GM12891 (cell line): ENCODE measurements around the gene PDPK1.
"Not testable (repeated sequence)": the region's sequence is repeated elsewhere in the genome, so short reads cannot be mapped to it uniquely, and the experiment has no call there.

Source experiments
- DNase-seq: peaks from one replicate; pipeline ENCODE4 v3.0.0; 2011; ENCODE audit warnings: low spot score; ENCODE audit not compliant: insufficient read length
- FAIRE-seq: peaks from 2 replicates; lab custom pipeline; 2011; peaks lifted over from hg19 to GRCh38; lab: Jason Lieb, UNC
- PAX5 ChIP-seq: IDR thresholded peaks from 2 replicates; pipeline ENCODE4 v1.6.1; 2011; ENCODE audit warnings: low read length, moderate library complexity, mild to moderate bottlenecking; ENCODE audit not compliant: insufficient read depth, severe bottlenecking
- POLR2A ChIP-seq: IDR thresholded peaks from 2 replicates; pipeline ENCODE4 v1.6.1; 2011; ENCODE audit warnings: low read depth, low read length, control low read depth
- POLR2AphosphoS5 ChIP-seq: IDR thresholded peaks from 2 replicates; pipeline ENCODE4 v1.6.1; 2011; ENCODE audit warnings: low read depth, low read length, control low read depth
- POU2F2 ChIP-seq: IDR thresholded peaks from 2 replicates; pipeline ENCODE4 v1.6.1; 2011; ENCODE audit warnings: low read depth, mild to moderate bottlenecking, control low read depth, low read length, moderate library complexity
- SPI1 ChIP-seq: IDR thresholded peaks from 2 replicates; pipeline ENCODE4 v1.6.1; 2011; ENCODE audit warnings: low read depth, low read length, control low read depth
- TAF1 ChIP-seq: IDR thresholded peaks from 2 replicates; pipeline ENCODE4 v1.6.1; 2011; ENCODE audit warnings: low read depth, low read length, control low read depth

Gene PDPK1

GRCh38 chr16:2560131-2560797 lies 22.4 kb downstream of the PDPK1 start:
- TF ChIP-seq SPI1, result peak; percentile 74
- not testable (repeated sequence) for DNase-seq
- FAIRE-seq, result peak; percentile 82

- FAIRE-seq, result peak; percentile 92
- not testable (repeated sequence) for DNase-seq
These were observed 22.9 kb downstream of the PDPK1 start for GRCh38 chr16:2560798-2561133.

GRCh38 chr16:2567506-2567905 lies 29.7 kb downstream of the PDPK1 start:
- FAIRE-seq, DNase-seq: not testable (repeated sequence)

- not testable (repeated sequence) for DNase-seq, FAIRE-seq
These were observed 30.8 kb downstream of the PDPK1 start for GRCh38 chr16:2568573-2568972.

- DNase-seq, result not testable (repeated sequence)
- FAIRE-seq, result peak; percentile 95
These were observed 34.9 kb downstream of the PDPK1 start for GRCh38 chr16:2572704-2573103.

- not testable (repeated sequence) for DNase-seq
These were observed 38.0 kb downstream of the PDPK1 start for GRCh38 chr16:2575839-2576238.

GRCh38 chr16:2577044-2577443 lies 39.2 kb downstream of the PDPK1 start:
- not testable (repeated sequence) for FAIRE-seq, DNase-seq

More at GRCh38 chr16:2575839-2576238, 38.0 kb downstream of the PDPK1 start:
- not testable (repeated sequence) for FAIRE-seq

GRCh38 chr16:2578905-2579304 lies 41.1 kb downstream of the PDPK1 start:
- not testable (repeated sequence) for DNase-seq, FAIRE-seq

GRCh38 chr16:2580143-2580542 lies 42.3 kb downstream of the PDPK1 start:
- peak; percentile 38 for FAIRE-seq
- DNase-seq, result not testable (repeated sequence)

GRCh38 chr16:2580818-2581217 lies 43.0 kb downstream of the PDPK1 start:
- peak; percentile 69 for FAIRE-seq
- not testable (repeated sequence) for DNase-seq

- no peak for FAIRE-seq
- no peak for DNase-seq
- no peak for TF ChIP-seq POU2F2
- no peak for TF ChIP-seq PAX5
- no peak for TF ChIP-seq POLR2AphosphoS5
- TF ChIP-seq SPI1, result no peak
- no peak for TF ChIP-seq TAF1
These were observed 47.2 kb downstream of the PDPK1 start for GRCh38 chr16:2584729-2585650.

- DNase-seq, result no peak
- TF ChIP-seq TAF1 (no peak), POLR2AphosphoS5 (no peak), PAX5 (no peak), POLR2A (no peak), SPI1 (no peak), POU2F2 (no peak)
- FAIRE-seq, result no peak
These were observed 47.8 kb downstream of the PDPK1 start for GRCh38 chr16:2585651-2586081.

- no peak for FAIRE-seq
- TF ChIP-seq POLR2A, result no peak
- TF ChIP-seq POU2F2, result no peak
- no peak for TF ChIP-seq PAX5
- no peak for TF ChIP-seq TAF1
- TF ChIP-seq SPI1, result no peak
- no peak for TF ChIP-seq POLR2AphosphoS5
- DNase-seq, result no peak
These were observed 48.4 kb downstream of the PDPK1 start for GRCh38 chr16:2586241-2586640.
